Peyer's patch (tissue), 4 donors: ENCODE measurements around the gene VAMP4.

Source experiments
- CTCF ChIP-seq, 6 experiments: fragments of 450-650 bp in 4 of 6; fragments of 200-600 bp in 2 of 6; sonication (generic) in 1 of 6; IDR thresholded peaks; one replicate each; pipeline ENCODE4 v1.5.1; 2017 to 2019; ENCODE audit warnings: antibody characterized with exemption in 6 of 6, mild to moderate bottlenecking in 3 of 6, moderate library complexity in 1 of 6
- POLR2A ChIP-seq, 2 donors: fragments of 450-650 bp; IDR thresholded peaks; one replicate each; pipeline ENCODE4 v1.5.1; 2017; ENCODE audit warnings: antibody characterized with exemption in 2 of 2, mild to moderate bottlenecking in 2 of 2, moderate library complexity in 2 of 2

DNA sequence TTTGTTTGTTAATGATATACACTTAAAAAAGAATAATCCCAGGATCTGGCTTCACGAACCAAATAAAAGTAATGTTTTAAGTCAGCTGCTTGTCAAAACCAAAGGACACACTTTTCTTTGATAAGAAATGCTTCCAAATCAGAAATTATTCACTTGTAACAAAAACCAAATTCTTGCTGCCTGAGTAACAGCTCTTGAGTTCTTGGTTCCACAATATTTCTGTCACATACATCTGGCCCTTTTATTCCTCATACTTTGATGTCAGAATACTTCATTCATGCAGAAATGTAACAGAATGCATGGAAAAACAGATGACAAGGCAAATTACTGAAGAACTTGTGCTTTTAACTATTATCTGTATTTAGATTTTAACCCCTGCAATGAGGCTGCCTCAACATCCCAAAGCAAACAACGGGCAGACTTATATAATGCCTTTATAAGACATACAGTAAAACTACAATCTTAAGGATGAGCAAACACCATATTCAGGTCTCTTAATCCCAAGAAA, 1.5 kb downstream of the VAMP4 start:
- no peak for TF ChIP-seq CTCF (IDR thresholded peaks at IDR 0.05)
- no peak for TF ChIP-seq POLR2A (IDR thresholded peaks at IDR 0.05)
